Measurements from ENCODE around the gene DLEC1.
"Not testable (repeated sequence)": the region's sequence is repeated elsewhere in the genome, so short reads cannot be mapped to it uniquely, and the experiment has no call there.

GRCh38 chr3:38053286-38053685 is 14.3 kb downstream of the DLEC1 start:
- TF ChIP-seq CTCF, POLR2A (IDR thresholded peaks at IDR 0.05): not testable (repeated sequence)
